HepG2 (cell line): ENCODE results near the gene TFB1M. TPM values are rescaled to one million over a fixed set of nuclear protein-coding genes. Genes with fewer than 3 reads are reported as not detected.

Experiments used
- ARNT2 ChIP-seq: sonication (generic); formaldehyde crosslinking; IDR thresholded peaks from 2 replicates; pipeline ENCODE4 v1.8.0; 2022; ENCODE audit warnings: mild to moderate bottlenecking, low read depth, missing genetic modification reagents, moderate library complexity
- BCL6 ChIP-seq: IDR thresholded peaks from 2 replicates; pipeline ENCODE4 v1.6.1; 2016; ENCODE audit warnings: missing genetic modification reagents, missing compliant biosample characterization
- DNMT1 ChIP-seq: sonication (generic); formaldehyde crosslinking; IDR thresholded peaks from 2 replicates; pipeline ENCODE4 v1.5.1; 2020; ENCODE audit warnings: mild to moderate bottlenecking, missing genetic modification reagents
- FOXP1 ChIP-seq, 2 experiments: fragments of 450-650 bp in 1 of 2; IDR thresholded peaks; 2 replicates each; pipeline ENCODE4 v1.6.1; 2017 to 2018; ENCODE audit warnings: antibody characterized with exemption in 1 of 2
- NFE2L2 ChIP-seq: fragments of 150-350 bp; IDR thresholded peaks from 2 replicates; pipeline ENCODE4 v1.6.1; 2014; ENCODE audit warnings: low read length
- NR0B2 ChIP-seq: sonication (generic); formaldehyde crosslinking; IDR thresholded peaks from 2 replicates; pipeline ENCODE4 v1.4.0; 2020; ENCODE audit warnings: mild to moderate bottlenecking, missing genetic modification reagents
- SIX4 ChIP-seq: sonication (generic); formaldehyde crosslinking; IDR thresholded peaks from 2 replicates; pipeline ENCODE4 v1.4.0; 2020; ENCODE audit warnings: missing genetic modification reagents
- SP2 ChIP-seq: sonication (generic); formaldehyde crosslinking; IDR thresholded peaks from 2 replicates; pipeline ENCODE4 v1.5.1; 2020; ENCODE audit warnings: mild to moderate bottlenecking, missing genetic modification reagents
- ZSCAN20 ChIP-seq: sonication (generic); formaldehyde crosslinking; IDR thresholded peaks from 2 replicates; pipeline ENCODE4 v1.4.0; 2020; ENCODE audit warnings: missing genetic modification reagents, mild to moderate bottlenecking, borderline replicate concordance
- polyA plus RNA-seq, 8 experiments: library from polyadenylated mRNA; depleted of rRNA in 3 of 8; stranded (reverse) in 7 of 8; unstranded in 1 of 8; fragments of >200 nt; fragmentation: Illumina TruSeq in 4 of 8; extraction: Trizol in 4 of 8; gene quantifications; 2 replicates each; pipeline versions ENCODE4 v1.2.1 to v1.2.3, GENCODE V29; 2011 to 2016; ENCODE audit warnings: low read depth in 4 of 8, missing spikeins in 1 of 8, mixed read lengths in 1 of 8; ENCODE audit not compliant: insufficient read depth in 1 of 8
- total RNA-seq, 5 experiments: library from RNA; depleted of rRNA; stranded (reverse); fragments of >200 nt; fragmentation: Illumina TruSeq; extraction: Trizol; gene quantifications; 2 replicates each; pipeline ENCODE4 v1.2.3, GENCODE V29; 2016; ENCODE audit warnings: low read depth in 1 of 5
- TF ChIP-seq, protein P1 (sequence below): IDR thresholded peaks from 2 replicates; pipeline ENCODE4 v1.6.1; 2016; ENCODE audit warnings: low read depth, control low read depth
- TF ChIP-seq, protein P2 (sequence below): sonication (generic); formaldehyde crosslinking; IDR thresholded peaks from 2 replicates; pipeline ENCODE4 v1.5.1; 2020; ENCODE audit warnings: mild to moderate bottlenecking, missing genetic modification reagents
- TF ChIP-seq, protein P3 (sequence below): sonication (generic); formaldehyde crosslinking; IDR thresholded peaks from 2 replicates; pipeline ENCODE4 v1.5.1; 2020; ENCODE audit warnings: missing genetic modification reagents, mild to moderate bottlenecking, borderline replicate concordance
- TF ChIP-seq, protein P4 (sequence below), 2 experiments: sonication (generic) in 1 of 2; formaldehyde crosslinking in 1 of 2; IDR thresholded peaks; 2 replicates each; pipeline versions ENCODE4 v1.5.1 to v1.6.1; 2011 to 2020; ENCODE audit warnings: borderline replicate concordance in 1 of 2, low read depth in 1 of 2, low read length in 1 of 2, mild to moderate bottlenecking in 1 of 2, missing genetic modification reagents in 1 of 2, moderate library complexity in 1 of 2

Gene TFB1M
- total and polyA plus RNA-seq, 2 of the 13 experiments (the other 11 are each of a cell fraction or from before 2014, with no cell fraction given): 91.4 to 122 TPM

DNA sequence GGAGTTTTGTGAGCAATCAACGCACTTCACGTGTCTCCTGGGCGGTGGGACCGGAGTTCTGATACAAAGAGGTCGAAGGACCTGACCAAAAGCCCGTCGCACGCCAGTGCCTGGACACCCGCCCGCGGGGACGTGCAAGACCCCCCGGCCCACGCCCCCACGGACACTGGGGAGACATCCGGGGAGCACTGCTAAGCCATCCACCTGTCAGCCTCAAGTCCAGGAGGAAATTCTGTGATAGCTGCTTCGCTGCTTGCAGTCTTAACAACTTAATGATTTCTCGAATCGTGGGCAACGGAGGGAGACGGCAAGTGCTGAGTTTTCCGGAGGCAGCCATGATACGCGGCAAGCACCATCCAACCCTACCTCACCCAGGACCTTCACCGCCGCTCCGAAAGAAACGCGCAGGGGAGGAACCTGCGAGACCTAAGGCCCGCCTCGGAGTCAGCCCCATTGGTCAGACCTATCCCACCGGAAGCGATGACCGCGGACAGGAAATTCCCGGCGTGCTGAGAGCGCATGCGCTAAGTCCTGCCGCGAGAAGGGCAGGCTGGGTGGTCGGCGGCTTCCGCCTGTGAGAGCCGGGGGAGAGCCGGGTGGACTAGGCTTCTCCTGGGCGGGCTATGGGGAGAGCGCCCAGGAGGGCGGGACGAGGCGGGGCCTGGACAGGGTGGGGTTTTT, at the start of gene TFB1M (continued):
- TF ChIP-seq SIX4 (peak; percentile 35), FOXP1 (IDR thresholded peaks at IDR 0.05) (no peak), FOXP1 (CRISPR knock-in tag; IDR thresholded peaks at IDR 0.05) (no peak), BCL6 (no peak; the same call in 1 of the 2 replicates), ARNT2 (peak; percentile 74), SP2 (CRISPR knock-in tag) (peak; percentile 92), ZSCAN20 (CRISPR knock-in tag) (peak; percentile 32; the same call in 1 of the 2 replicates), DNMT1 (CRISPR knock-in tag) (peak; percentile 23; the same call in 1 of the 2 replicates), NR0B2 (CRISPR knock-in tag) (peak; percentile 76; the same call in 1 of the 2 replicates), NFE2L2 (no peak)
- TF ChIP-seq, protein P1, sequence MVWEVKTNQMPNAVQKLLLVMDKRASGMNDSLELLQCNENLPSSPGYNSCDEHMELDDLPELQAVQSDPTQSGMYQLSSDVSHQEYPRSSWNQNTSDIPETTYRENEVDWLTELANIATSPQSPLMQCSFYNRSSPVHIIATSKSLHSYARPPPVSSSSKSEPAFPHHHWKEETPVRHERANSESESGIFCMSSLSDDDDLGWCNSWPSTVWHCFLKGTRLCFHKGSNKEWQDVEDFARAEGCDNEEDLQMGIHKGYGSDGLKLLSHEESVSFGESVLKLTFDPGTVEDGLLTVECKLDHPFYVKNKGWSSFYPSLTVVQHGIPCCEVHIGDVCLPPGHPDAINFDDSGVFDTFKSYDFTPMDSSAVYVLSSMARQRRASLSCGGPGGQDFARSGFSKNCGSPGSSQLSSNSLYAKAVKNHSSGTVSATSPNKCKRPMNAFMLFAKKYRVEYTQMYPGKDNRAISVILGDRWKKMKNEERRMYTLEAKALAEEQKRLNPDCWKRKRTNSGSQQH: peak; percentile 36
- TF ChIP-seq, protein P2, sequence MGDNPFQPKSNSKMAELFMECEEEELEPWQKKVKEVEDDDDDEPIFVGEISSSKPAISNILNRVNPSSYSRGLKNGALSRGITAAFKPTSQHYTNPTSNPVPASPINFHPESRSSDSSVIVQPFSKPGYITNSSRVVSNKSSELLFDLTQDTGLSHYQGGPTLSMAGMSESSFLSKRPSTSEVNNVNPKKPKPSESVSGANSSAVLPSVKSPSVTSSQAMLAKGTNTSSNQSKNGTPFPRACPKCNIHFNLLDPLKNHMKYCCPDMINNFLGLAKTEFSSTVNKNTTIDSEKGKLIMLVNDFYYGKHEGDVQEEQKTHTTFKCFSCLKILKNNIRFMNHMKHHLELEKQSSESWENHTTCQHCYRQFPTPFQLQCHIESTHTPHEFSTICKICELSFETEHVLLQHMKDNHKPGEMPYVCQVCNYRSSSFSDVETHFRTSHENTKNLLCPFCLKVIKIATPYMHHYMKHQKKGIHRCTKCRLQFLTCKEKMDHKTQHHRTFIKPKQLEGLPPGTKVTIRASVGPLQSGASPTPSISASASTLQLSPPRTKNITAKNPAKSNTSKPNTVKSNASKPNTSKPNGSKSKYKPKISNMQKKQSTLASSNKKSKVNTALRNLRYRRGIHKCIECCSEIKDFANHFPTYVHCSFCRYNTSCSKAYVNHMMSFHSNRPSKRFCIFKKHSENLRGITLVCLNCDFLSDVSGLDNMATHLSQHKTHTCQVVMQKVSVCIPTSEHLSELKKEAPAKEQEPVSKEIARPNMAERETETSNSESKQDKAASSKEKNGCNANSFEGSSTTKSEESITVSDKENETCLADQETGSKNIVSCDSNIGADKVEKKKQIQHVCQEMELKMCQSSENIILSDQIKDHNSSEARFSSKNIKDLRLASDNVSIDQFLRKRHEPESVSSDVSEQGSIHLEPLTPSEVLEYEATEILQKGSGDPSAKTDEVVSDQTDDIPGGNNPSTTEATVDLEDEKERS (CRISPR knock-in tag): peak; percentile 89
- TF ChIP-seq, protein P3, sequence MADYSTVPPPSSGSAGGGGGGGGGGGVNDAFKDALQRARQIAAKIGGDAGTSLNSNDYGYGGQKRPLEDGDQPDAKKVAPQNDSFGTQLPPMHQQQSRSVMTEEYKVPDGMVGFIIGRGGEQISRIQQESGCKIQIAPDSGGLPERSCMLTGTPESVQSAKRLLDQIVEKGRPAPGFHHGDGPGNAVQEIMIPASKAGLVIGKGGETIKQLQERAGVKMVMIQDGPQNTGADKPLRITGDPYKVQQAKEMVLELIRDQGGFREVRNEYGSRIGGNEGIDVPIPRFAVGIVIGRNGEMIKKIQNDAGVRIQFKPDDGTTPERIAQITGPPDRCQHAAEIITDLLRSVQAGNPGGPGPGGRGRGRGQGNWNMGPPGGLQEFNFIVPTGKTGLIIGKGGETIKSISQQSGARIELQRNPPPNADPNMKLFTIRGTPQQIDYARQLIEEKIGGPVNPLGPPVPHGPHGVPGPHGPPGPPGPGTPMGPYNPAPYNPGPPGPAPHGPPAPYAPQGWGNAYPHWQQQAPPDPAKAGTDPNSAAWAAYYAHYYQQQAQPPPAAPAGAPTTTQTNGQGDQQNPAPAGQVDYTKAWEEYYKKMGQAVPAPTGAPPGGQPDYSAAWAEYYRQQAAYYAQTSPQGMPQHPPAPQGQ (CRISPR knock-in tag): no peak
- TF ChIP-seq, protein P4, sequence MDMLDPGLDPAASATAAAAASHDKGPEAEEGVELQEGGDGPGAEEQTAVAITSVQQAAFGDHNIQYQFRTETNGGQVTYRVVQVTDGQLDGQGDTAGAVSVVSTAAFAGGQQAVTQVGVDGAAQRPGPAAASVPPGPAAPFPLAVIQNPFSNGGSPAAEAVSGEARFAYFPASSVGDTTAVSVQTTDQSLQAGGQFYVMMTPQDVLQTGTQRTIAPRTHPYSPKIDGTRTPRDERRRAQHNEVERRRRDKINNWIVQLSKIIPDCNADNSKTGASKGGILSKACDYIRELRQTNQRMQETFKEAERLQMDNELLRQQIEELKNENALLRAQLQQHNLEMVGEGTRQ (IDR thresholded peaks at IDR 0.05; ENCODE audit: low read depth, low read length): no peak; the same call in 1 of the 2 replicates
- TF ChIP-seq, protein P4 (CRISPR knock-in tag; IDR thresholded peaks at IDR 0.05; ENCODE audit: borderline replicate concordance): no peak
- TF ChIP-seq, all 625 proteins: peak for 320
